Mucosa of descending colon (tissue), 3 donors: ENCODE measurements around the gene MRC1. TPM values are rescaled to one million over a fixed set of nuclear protein-coding genes. Genes with fewer than 3 reads are reported as not detected.

ENCODE experiments used
- ATAC-seq: fragments of 200-7000 bp; cut with Tn5 transposase; one replicate; pipeline ENCODE4 v1.9.1; 2020; ENCODE audit warnings: mild to moderate bottlenecking, moderate library complexity
- DNase-seq, 3 donors: peaks; one replicate each; pipeline ENCODE4 v3.0.0-alpha.2; 2020
- H3K36me3 ChIP-seq: fragments of 200-600 bp; one replicate; pipeline ENCODE4 v1.8.0; 2021; ENCODE audit warnings: low read depth, mild to moderate bottlenecking
- H3K4me1 ChIP-seq: fragments of 200-600 bp; one replicate; pipeline ENCODE4 v1.8.0; 2021; ENCODE audit warnings: low read depth, mild to moderate bottlenecking
- H3K4me3 ChIP-seq: fragments of 200-600 bp; one replicate; pipeline ENCODE4 v1.8.0; 2021; ENCODE audit warnings: mild to moderate bottlenecking
- H3K9me3 ChIP-seq: fragments of 200-600 bp; one replicate; pipeline ENCODE4 v1.8.0; 2021; ENCODE audit warnings: mild to moderate bottlenecking
- CTCF ChIP-seq: fragments of 200-600 bp; IDR thresholded peaks from one replicate; pipeline ENCODE4 v1.8.0; 2022; ENCODE audit warnings: antibody characterized with exemption, mild to moderate bottlenecking
- intact Hi-C, 2 donors: fragments of 100-400 bp; cut with DNase I in 1 of 2; cut with micrococcal nuclease in 1 of 2; formaldehyde crosslinking; loops; one replicate each; pipeline versions ENCODE4 v1.11.0 to v1.11.1; 2022; cut with DNase I, micrococcal nuclease
- total RNA-seq, 3 donors: library from RNA; stranded (reverse); fragmentation: NEBNext Ultra II Directional in 2 of 3; extraction: Animal tissue kit (Norgen Biotek cat#: 25700) in 2 of 3; gene quantifications; one replicate each; pipeline versions ENCODE4 v1.2.1 to v1.2.4, GENCODE V29; 2021 to 2023
- donor health status: DM: no; HTN: no; CAD: no; lungs with moderate emphysema.
- donor health status: DM: no; HTN: no; CAD: no.
- donor health status: DM: no; HTN: yes; CAD: no.

Gene MRC1
- total RNA-seq, 3 donors from 2014 or later = 6.9 to 48.4 (median 43.0) TPM

DNA sequence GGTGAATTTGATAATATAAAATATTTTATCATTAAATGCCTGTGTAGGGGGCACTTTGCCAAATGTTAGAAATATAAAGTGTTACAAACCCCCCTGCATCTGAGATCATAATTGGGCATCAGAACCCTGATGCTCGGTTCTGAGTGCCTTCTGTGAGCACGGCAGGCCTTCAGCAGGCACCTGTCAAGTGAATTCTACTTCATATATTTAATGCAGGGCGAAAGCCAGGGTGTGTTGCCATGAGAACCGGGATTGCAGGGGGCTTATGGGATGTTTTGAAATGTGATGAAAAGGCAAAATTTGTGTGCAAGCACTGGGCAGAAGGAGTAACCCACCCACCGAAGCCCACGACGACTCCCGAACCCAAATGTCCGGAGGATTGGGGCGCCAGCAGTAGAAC is 57.2 kb downstream of the MRC1 start:
- Histone ChIP-seq H3K4me1 (no peaks in the 10 kb centered on the region), H3K36me3 (no peaks in the 10 kb centered on the region), H3K9me3 (no peaks in the 10 kb centered on the region), H3K4me3 (no peak overlapping the region)
- ATAC-seq (no peak), DNase-seq (no peak)
- intact Hi-C loops = no loop called here
- no peak for TF ChIP-seq CTCF

- H3K36me3 ChIP-seq = no peaks in the 10 kb centered on the region
- no peak for TF ChIP-seq CTCF
- no peaks in the 10 kb centered on the region for H3K4me1 ChIP-seq
- H3K9me3 ChIP-seq = no peaks in the 10 kb centered on the region
- H3K4me3 ChIP-seq = no peak overlapping the region
- no peak for DNase-seq
- intact Hi-C loops = no loop called here
- no peak for ATAC-seq
These were observed 57.9 kb downstream of the MRC1 start for GRCh38 chr10:17867056-17867455.

DNA sequence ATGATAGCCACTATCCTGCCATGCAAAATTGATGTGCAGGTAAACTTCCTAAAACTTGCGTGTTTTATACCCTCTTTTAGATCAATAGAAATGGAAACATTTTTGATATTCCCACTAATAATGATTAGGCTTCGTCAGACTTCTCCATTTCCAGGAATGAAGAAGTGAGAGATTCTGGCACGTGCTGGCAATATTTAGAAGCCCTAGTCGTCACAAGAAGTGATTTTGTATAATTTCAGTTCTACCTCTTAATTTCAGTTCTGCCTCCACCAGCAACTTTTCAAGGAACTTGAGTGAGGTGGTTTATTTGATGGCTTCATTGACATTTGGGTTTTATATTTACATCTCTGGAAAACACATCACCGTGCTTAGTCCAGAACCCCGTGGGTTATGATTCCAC is 61.9 kb downstream of the MRC1 start:
- intact Hi-C loops = no loop called here
- Histone ChIP-seq H3K4me1 (no peaks in the 10 kb centered on the region), H3K36me3 (no peaks in the 10 kb centered on the region), H3K9me3 (no peaks in the 10 kb centered on the region), H3K4me3 (no peak overlapping the region)
- TF ChIP-seq CTCF = no peak
- DNase-seq (no peak), ATAC-seq (no peak)

GRCh38 chr10:17872191-17873091 is 63.3 kb downstream of the MRC1 start:
- no peak for TF ChIP-seq CTCF
- Histone ChIP-seq H3K4me1 (no peaks in the 10 kb centered on the region), H3K9me3 (no peaks in the 10 kb centered on the region), H3K4me3 (no peak overlapping the region), H3K36me3 (no peaks in the 10 kb centered on the region)
- DNase-seq (peak in 1 of 3 donors; percentile 66), ATAC-seq (peak; percentile 47)
- intact Hi-C loops = no loop called here

- ATAC-seq = no peak
- Histone ChIP-seq H3K36me3 (no peaks in the 10 kb centered on the region), H3K4me1 (no peaks in the 10 kb centered on the region), H3K4me3 (no peak overlapping the region), H3K9me3 (no peaks in the 10 kb centered on the region)
- intact Hi-C loops = no loop called here
- TF ChIP-seq CTCF = no peak
- DNase-seq = no peak
These were observed 64.8 kb downstream of the MRC1 start for GRCh38 chr10:17873946-17874345.
